ENCODE data around the gene EYA2.

Gene EYA2

DNA sequence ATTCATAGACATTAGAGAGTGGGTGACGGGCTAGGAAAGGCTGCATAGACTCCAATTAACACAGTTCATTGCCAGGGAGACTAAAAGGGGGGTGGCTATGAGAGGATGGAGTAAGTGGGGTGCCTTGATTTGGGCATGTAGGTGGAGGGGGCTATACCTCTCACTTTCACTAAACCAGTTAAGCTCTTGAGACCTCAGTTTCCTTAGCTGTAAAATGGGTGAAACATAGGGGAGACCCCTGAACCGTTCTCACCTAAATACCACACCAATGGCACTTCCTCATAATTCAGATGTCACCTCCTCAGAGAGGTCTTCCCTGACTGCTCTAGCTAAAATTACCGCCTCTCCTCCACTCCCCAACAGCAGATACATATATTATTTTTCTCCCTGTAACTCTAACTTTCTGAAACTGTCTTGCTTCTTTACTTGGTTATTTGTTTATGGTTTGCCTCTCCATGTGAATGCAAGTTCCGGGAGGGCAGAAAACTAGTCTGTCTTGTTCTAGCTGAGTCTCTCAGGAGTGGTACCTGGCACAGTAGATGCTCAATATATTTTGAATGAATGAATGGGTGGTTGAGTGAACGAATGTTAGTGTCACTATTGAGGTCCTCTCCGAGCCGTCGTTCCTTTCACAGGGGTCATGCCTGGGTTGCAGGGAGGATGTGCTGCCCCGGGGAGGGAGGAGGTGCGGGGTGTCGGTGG lies 615 bp upstream of the EYA2 start:
- no peak for DNase-seq (ENCODE audit: low read depth)
- TF ChIP-seq, protein P1, sequence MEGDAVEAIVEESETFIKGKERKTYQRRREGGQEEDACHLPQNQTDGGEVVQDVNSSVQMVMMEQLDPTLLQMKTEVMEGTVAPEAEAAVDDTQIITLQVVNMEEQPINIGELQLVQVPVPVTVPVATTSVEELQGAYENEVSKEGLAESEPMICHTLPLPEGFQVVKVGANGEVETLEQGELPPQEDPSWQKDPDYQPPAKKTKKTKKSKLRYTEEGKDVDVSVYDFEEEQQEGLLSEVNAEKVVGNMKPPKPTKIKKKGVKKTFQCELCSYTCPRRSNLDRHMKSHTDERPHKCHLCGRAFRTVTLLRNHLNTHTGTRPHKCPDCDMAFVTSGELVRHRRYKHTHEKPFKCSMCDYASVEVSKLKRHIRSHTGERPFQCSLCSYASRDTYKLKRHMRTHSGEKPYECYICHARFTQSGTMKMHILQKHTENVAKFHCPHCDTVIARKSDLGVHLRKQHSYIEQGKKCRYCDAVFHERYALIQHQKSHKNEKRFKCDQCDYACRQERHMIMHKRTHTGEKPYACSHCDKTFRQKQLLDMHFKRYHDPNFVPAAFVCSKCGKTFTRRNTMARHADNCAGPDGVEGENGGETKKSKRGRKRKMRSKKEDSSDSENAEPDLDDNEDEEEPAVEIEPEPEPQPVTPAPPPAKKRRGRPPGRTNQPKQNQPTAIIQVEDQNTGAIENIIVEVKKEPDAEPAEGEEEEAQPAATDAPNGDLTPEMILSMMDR (IDR thresholded peaks at IDR 0.05; ENCODE audit: control insufficient read depth, insufficient read depth, low read depth, low read length, missing control alignments): no peak
- H3K4me3 ChIP-seq (ENCODE audit: control insufficient read depth, low read depth, low read length): no peak overlapping the region; the same call in 1 of the 2 replicates

DNA sequence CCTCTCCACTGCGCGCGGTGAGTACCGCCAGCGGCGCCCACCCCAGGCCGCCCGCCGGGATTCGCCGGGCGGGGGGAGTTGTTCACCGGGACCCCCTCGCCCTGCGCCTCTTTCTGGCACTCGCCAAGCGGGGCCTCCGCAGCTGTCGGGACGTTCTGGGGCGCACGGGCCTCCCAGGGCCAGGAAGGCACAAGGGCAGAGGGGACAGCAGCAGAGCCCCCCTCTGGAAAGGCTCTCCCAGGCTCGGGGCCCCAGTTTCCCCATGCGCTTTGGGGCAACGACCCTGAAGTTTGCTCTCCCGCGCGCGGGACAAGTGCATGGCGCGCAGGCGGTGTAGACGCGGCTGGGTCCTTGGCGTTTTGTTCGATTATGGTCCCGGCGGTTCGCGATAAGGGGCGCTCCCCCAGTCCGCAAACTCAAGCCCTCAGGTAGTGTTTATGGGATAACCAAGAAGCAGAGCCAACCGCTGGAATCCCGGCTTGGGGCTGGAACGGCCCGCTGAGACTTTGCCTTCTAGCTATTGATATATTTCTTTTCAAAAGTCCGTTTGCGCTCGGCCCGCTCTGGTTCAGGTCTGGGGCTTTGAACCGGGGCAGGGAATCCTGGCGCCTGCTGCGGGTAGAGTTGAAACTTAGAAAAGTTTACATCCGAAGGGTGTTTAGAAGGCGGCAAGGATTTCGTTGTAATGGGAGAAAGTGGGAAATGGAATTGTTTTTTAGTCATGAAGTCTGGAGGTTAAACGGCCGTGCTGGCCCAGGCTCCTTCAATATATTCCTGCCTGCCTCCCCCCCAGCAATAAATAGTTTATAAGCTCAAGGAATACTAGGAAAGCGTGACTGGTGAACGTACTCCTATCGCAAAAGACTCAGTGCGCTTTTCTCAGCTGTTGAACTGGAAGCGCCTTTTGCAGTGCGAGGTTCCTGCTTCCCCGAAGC lies 595 bp downstream of the EYA2 start:
- DNase-seq (ENCODE audit: low read depth): no peak
- H3K4me3 ChIP-seq (ENCODE audit: control insufficient read depth, low read depth, low read length): peak overlapping the region; percentile 42
- TF ChIP-seq, protein P1 (IDR thresholded peaks at IDR 0.05; ENCODE audit: control insufficient read depth, insufficient read depth, low read depth, low read length, missing control alignments): no peak

DNA sequence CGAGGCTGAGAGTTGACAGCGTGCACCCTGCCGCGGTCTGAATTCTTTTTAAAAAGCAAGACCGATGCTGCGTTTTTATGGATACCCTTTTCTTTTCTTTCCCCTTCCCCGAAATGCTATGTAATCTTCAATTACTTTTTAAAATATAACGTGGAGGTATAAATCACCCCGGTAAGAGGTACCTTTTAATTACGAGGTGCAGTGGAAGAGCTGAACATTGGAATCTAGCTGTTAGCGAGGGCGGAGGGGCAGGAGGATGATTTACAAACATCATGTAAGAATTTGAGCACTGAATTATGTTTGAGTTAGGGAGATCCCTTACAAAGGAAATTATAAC lies 1.2 kb downstream of the EYA2 start:
- H3K4me3 ChIP-seq (ENCODE audit: control insufficient read depth, low read depth, low read length): peak overlapping the region; percentile 42
- DNase-seq (ENCODE audit: low read depth): no peak
- TF ChIP-seq, protein P1 (IDR thresholded peaks at IDR 0.05; ENCODE audit: control insufficient read depth, insufficient read depth, low read depth, low read length, missing control alignments): no peak

DNA sequence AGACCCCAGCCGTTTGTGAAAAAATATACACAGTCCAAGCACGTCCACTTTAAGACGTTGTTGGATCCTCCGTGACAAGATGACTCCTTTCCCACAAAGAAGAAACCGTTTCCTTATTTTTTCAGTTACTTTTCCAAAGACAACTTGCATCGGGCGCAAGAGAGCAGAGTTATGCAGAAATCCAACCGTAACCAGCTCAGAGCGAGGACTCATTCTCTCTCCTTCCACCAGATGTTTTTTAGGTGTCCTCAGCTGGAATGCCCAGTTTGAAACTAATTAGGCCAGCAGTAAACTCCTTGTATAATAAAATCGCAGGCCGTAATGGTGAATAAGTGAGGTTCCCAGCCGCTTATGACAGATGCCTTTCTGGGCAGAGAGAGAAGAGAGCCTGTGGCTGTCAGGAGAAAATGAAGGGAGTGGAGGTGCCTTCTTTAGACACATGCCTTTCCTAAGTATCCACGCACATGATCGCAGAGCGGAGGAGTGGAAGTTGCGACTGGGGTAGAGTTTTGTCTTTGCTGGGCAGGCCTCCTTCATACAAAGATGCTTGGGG lies 2.8 kb downstream of the EYA2 start:
- no peak for DNase-seq (ENCODE audit: low read depth)

DNA sequence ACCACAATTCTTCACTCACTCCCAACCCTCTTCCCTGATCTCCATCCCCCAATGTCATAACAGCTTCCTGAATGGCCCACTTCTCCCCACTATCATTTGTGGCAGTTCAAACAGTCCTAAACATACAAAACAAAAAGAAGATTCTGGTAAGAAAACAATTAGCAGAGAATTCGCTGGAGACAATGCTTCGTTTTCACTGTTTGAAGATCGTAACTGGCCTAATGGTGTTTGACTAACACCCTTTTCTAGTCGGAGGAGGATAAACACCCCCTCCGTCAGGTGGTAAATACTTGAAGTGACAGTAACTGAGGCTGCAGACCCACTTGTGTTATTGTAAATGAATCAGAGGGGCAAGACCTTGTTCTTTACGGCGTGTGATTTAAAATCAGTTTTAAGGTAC lies 3.8 kb downstream of the EYA2 start:
- TF ChIP-seq, protein P1 (IDR thresholded peaks at IDR 0.05; ENCODE audit: control insufficient read depth, insufficient read depth, low read depth, low read length, missing control alignments): no peak
- H3K4me3 ChIP-seq (ENCODE audit: control insufficient read depth, low read depth, low read length): no peak overlapping the region
- no peak for DNase-seq (ENCODE audit: low read depth)

More for the DNA sequence above, 2.8 kb downstream of the EYA2 start:
- no peak overlapping the region for H3K4me3 ChIP-seq (ENCODE audit: control insufficient read depth, low read depth, low read length)
- TF ChIP-seq, protein P1 (IDR thresholded peaks at IDR 0.05; ENCODE audit: control insufficient read depth, insufficient read depth, low read depth, low read length, missing control alignments): no peak

DNA sequence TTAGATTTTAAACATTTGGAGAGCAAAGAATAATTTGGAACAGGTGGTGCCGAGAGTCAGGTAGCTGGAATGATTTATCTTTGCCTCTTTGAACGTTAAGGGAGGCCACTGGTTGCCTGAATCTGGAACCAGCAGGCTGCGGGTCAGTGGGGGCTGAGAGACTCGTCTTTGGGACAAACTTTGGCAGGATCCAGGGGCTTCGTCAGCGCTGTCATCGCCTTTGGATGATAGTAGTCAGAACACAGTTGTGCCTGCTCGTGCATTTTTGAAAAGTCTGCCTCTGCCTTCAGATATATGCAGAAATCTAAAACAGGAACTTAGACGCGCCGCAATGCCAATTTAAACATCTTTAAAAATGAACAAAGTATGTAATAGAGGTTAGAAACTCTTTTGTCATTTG lies 5.0 kb downstream of the EYA2 start:
- DNase-seq (ENCODE audit: low read depth): no peak
- H3K4me3 ChIP-seq (ENCODE audit: control insufficient read depth, low read depth, low read length): no peak overlapping the region
- TF ChIP-seq, protein P1 (IDR thresholded peaks at IDR 0.05; ENCODE audit: control insufficient read depth, insufficient read depth, low read depth, low read length, missing control alignments): no peak
